VCaP (cell line): ENCODE data around the gene EFL1.

Source experiments
- H3K27ac ChIP-seq: fragments of 450-650 bp; 2 replicates; pipeline ENCODE4 v1.5.1; 2017
- CTCF ChIP-seq: fragments of 450-650 bp; conservative IDR thresholded peaks from 2 replicates; pipeline ENCODE4 v1.5.1; 2017; ENCODE audit warnings: mild to moderate bottlenecking, moderate library complexity

EFL1 gene

GRCh38 chr15:82177291-82178010 lies 85.1 kb downstream of the EFL1 start:
- H3K27ac ChIP-seq = no peak overlapping the region
- TF ChIP-seq CTCF = no peak

- H3K27ac ChIP-seq = no peak overlapping the region
- no peak for TF ChIP-seq CTCF
Observed at GRCh38 chr15:82176542-82176941, 86.0 kb downstream of the EFL1 start.

GRCh38 chr15:82174471-82175235 lies 87.9 kb downstream of the EFL1 start:
- TF ChIP-seq CTCF = no peak
- no peak overlapping the region for H3K27ac ChIP-seq

- no peak overlapping the region for H3K27ac ChIP-seq
- no peak for TF ChIP-seq CTCF
Observed at GRCh38 chr15:82173108-82173507, 89.4 kb downstream of the EFL1 start.

GRCh38 chr15:82172506-82172905 lies 90.0 kb downstream of the EFL1 start:
- no peak overlapping the region for H3K27ac ChIP-seq
- TF ChIP-seq CTCF = no peak

GRCh38 chr15:82168757-82169156 lies 93.8 kb downstream of the EFL1 start:
- H3K27ac ChIP-seq = no peak overlapping the region
- no peak for TF ChIP-seq CTCF

GRCh38 chr15:82168296-82168695 lies 94.2 kb downstream of the EFL1 start:
- no peak overlapping the region for H3K27ac ChIP-seq
- no peak for TF ChIP-seq CTCF
